Keratinocyte (primary cell): ENCODE results near the gene SLC39A3. TPM values are rescaled to one million over a fixed set of nuclear protein-coding genes. Genes with fewer than 3 reads are reported as not detected.

Experiments used
- DNase-seq: peaks from one replicate; pipeline ENCODE4 v3.0.0-alpha.2; 2011; ENCODE audit warnings: low read depth, missing footprints, low spot score
- FAIRE-seq: peaks from 2 replicates; lab custom pipeline; 2011; peaks lifted over from hg19 to GRCh38; lab: Jason Lieb, UNC
- H2AFZ ChIP-seq: 2 replicates; pipeline ENCODE4 v1.6.0; 2012; ENCODE audit warnings: low read length, control low read depth, inconsistent platforms; ENCODE audit not compliant: control insufficient read depth
- H3K27ac ChIP-seq: 2 replicates; pipeline ENCODE4 v1.5.1; 2011; ENCODE audit warnings: low read length; ENCODE audit not compliant: control insufficient read depth, insufficient read depth
- H3K27me3 ChIP-seq: 3 replicates; pipeline ENCODE4 v1.6.0; 2011; ENCODE audit warnings: low read length; ENCODE audit not compliant: control insufficient read depth, insufficient read depth; ENCODE audit errors: extremely low read depth
- H3K36me3 ChIP-seq, 2 experiments: 2 replicates in 1 of 2; 3 replicates in 1 of 2; pipeline ENCODE4 v1.5.1; 2011; ENCODE audit warnings: low read length in 2 of 2, mild to moderate bottlenecking in 1 of 2; ENCODE audit not compliant: control insufficient read depth in 2 of 2, insufficient read depth in 2 of 2; ENCODE audit errors: extremely low read depth in 1 of 2
- H3K4me1 ChIP-seq: 3 replicates; pipeline ENCODE4 v1.5.1; 2011; ENCODE audit warnings: low read length; ENCODE audit not compliant: control insufficient read depth, insufficient read depth; ENCODE audit errors: extremely low read depth
- H3K4me2 ChIP-seq: 3 replicates; pipeline ENCODE4 v1.6.0; 2011; ENCODE audit warnings: low read depth, low read length; ENCODE audit not compliant: control insufficient read depth, insufficient read depth; ENCODE audit errors: extremely low read depth
- H3K4me3 ChIP-seq, 3 experiments: fragments of 200-600 bp in 1 of 3; sonication (generic) in 1 of 3; 2 replicates in 2 of 3; 3 replicates in 1 of 3; pipeline ENCODE4 v1.5.1; 2011 to 2016; ENCODE audit warnings: low read length in 3 of 3, mild to moderate bottlenecking in 3 of 3, control low read depth in 2 of 3, inconsistent platforms in 1 of 3, low read depth in 1 of 3, mixed read lengths in 1 of 3, mixed run types in 1 of 3, moderate library complexity in 1 of 3; ENCODE audit not compliant: control insufficient read depth in 2 of 3, insufficient read depth in 2 of 3; ENCODE audit errors: extremely low read depth in 1 of 3
- H3K79me2 ChIP-seq: 2 replicates; pipeline ENCODE4 v1.6.0; 2012; ENCODE audit warnings: low read length; ENCODE audit not compliant: control insufficient read depth, insufficient read depth
- H3K9ac ChIP-seq: 3 replicates; pipeline ENCODE4 v1.6.0; 2011; ENCODE audit warnings: low read length; ENCODE audit not compliant: control insufficient read depth, insufficient read depth; ENCODE audit errors: extremely low read depth
- H3K9me1 ChIP-seq: 3 replicates; pipeline ENCODE4 v1.6.0; 2011; ENCODE audit warnings: low read length; ENCODE audit not compliant: control insufficient read depth, insufficient read depth; ENCODE audit errors: extremely low read depth
- H3K9me3 ChIP-seq: 2 replicates; pipeline ENCODE4 v1.5.1; 2012; ENCODE audit warnings: low read depth, low read length; ENCODE audit not compliant: control insufficient read depth
- H4K20me1 ChIP-seq: 3 replicates; pipeline ENCODE4 v1.6.0; 2011; ENCODE audit warnings: low read length; ENCODE audit not compliant: control insufficient read depth, insufficient read depth; ENCODE audit errors: extremely low read depth
- CTCF ChIP-seq, 3 experiments: IDR thresholded peaks in 1 of 3; conservative IDR thresholded peaks in 1 of 3; optimal IDR thresholded peaks in 1 of 3; 2 replicates in 2 of 3; 3 replicates in 1 of 3; pipeline versions ENCODE3 to v1.5.1; 2011; ENCODE audit warnings: low read length in 3 of 3, mild to moderate bottlenecking in 3 of 3, moderate library complexity in 2 of 3, control low read depth in 1 of 3, inconsistent platforms in 1 of 3; ENCODE audit not compliant: insufficient read depth in 2 of 3; ENCODE audit errors: extremely low read depth in 1 of 3
- EZH2 ChIP-seq: IDR thresholded peaks from one replicate; pipeline ENCODE4 v1.6.1; 2012; ENCODE audit warnings: inconsistent platforms, mild to moderate bottlenecking, low read length, moderate library complexity
- dilution Hi-C: fragments of 300-500 bp; cut with MboI; formaldehyde crosslinking; loops from one replicate; pipeline ENCODE4 v1.7.0; 2020; ENCODE audit warnings: low sequenced_read_pairs; ENCODE audit not compliant: extremely low pct_ligation_motif_present
- polyA plus RNA-seq, 5 experiments: library from polyadenylated mRNA; depleted of rRNA in 3 of 5; stranded (reverse) in 3 of 5; stranded (forward) in 1 of 5; unstranded in 1 of 5; fragments of >200 nt; gene quantifications; 1 replicate in 1 of 5; 2 replicates in 3 of 5; 3 replicates in 1 of 5; pipeline versions ENCODE4 v1.2.1 to v1.2.3, GENCODE V29; 2011 to 2012; ENCODE audit warnings: missing spikeins in 2 of 5, low read depth in 1 of 5, low replicate concordance in 1 of 5

SLC39A3 gene
- polyA plus RNA-seq, 1 donor (not counting 4 experiments of a cell fraction or from before 2014, with no cell fraction given): 26.2 TPM

- H3K36me3 ChIP-seq: peaks cover 13 to 17% of the 10 kb centered on the region in 2 experiments
- no peak overlapping the region for H3K4me2 ChIP-seq
- no peaks in the 10 kb centered on the region for H3K9me1 ChIP-seq
- no peaks in the 10 kb centered on the region for H3K4me1 ChIP-seq
- H3K9ac ChIP-seq: no peak overlapping the region
- H3K4me3 ChIP-seq: no peak overlapping the region
- no peak for TF ChIP-seq CTCF (optimal IDR thresholded peaks at IDR 0.05 in 1 of 3, IDR thresholded peaks at IDR 0.05 in 1 of 3, conservative IDR thresholded peaks at IDR 0.05 in 1 of 3; ENCODE audit: extremely low read depth in 1 of 3, insufficient read depth in 2 of 3, low read length in 3 of 3)
- H3K27me3 ChIP-seq: no peaks in the 10 kb centered on the region
- H4K20me1 ChIP-seq: peaks cover 41% of the 10 kb centered on the region
- no peak overlapping the region for H3K27ac ChIP-seq
- H2AFZ ChIP-seq: no peak overlapping the region
- FAIRE-seq (no peak), DNase-seq (no peak)
- no peaks in the 10 kb centered on the region for H3K9me3 ChIP-seq
- peaks cover 87% of the 10 kb centered on the region for H3K79me2 ChIP-seq
- dilution Hi-C loops: no loop called here
These were observed 34.4 kb upstream of the SLC39A3 start for GRCh38 chr19:2774083-2774679.

- H3K36me3 ChIP-seq: peaks cover 15 to 16% of the 10 kb centered on the region in 2 experiments
- no peak overlapping the region for H3K4me3 ChIP-seq
- peaks cover 84% of the 10 kb centered on the region for H3K79me2 ChIP-seq
- no peaks in the 10 kb centered on the region for H3K9me1 ChIP-seq
- H3K4me1 ChIP-seq: no peaks in the 10 kb centered on the region
- dilution Hi-C loops: no loop called here
- no peaks in the 10 kb centered on the region for H3K27me3 ChIP-seq
- no peak overlapping the region for H3K27ac ChIP-seq
- DNase-seq (no peak), FAIRE-seq (no peak)
- peaks cover 30% of the 10 kb centered on the region for H4K20me1 ChIP-seq
- H3K4me2 ChIP-seq: no peak overlapping the region
- TF ChIP-seq CTCF (optimal IDR thresholded peaks at IDR 0.05 in 1 of 3, IDR thresholded peaks at IDR 0.05 in 1 of 3, conservative IDR thresholded peaks at IDR 0.05 in 1 of 3; ENCODE audit: extremely low read depth in 1 of 3, insufficient read depth in 2 of 3, low read length in 3 of 3): no peak
- no peak for TF ChIP-seq EZH2
- H3K9ac ChIP-seq: no peak overlapping the region
- no peaks in the 10 kb centered on the region for H3K9me3 ChIP-seq
- no peak overlapping the region for H2AFZ ChIP-seq
These were observed 32.2 kb upstream of the SLC39A3 start for GRCh38 chr19:2771786-2772674.
